Keratinocyte (primary cell): ENCODE results near the gene DHRSX. TPM values are rescaled to one million over a fixed set of nuclear protein-coding genes. Genes with fewer than 3 reads are reported as not detected.

Experiments
- DNase-seq: peaks from one replicate; pipeline ENCODE4 v3.0.0-alpha.2; 2011; ENCODE audit warnings: low read depth, missing footprints, low spot score
- FAIRE-seq: peaks from 2 replicates; lab custom pipeline; 2011; peaks lifted over from hg19 to GRCh38; lab: Jason Lieb, UNC
- H2AFZ ChIP-seq: 2 replicates; pipeline ENCODE4 v1.6.0; 2012; ENCODE audit warnings: low read length, control low read depth, inconsistent platforms; ENCODE audit not compliant: control insufficient read depth
- H3K27ac ChIP-seq: 2 replicates; pipeline ENCODE4 v1.5.1; 2011; ENCODE audit warnings: low read length; ENCODE audit not compliant: control insufficient read depth, insufficient read depth
- H3K27me3 ChIP-seq: 3 replicates; pipeline ENCODE4 v1.6.0; 2011; ENCODE audit warnings: low read length; ENCODE audit not compliant: control insufficient read depth, insufficient read depth; ENCODE audit errors: extremely low read depth
- H3K36me3 ChIP-seq, 2 experiments: 2 replicates in 1 of 2; 3 replicates in 1 of 2; pipeline ENCODE4 v1.5.1; 2011; ENCODE audit warnings: low read length in 2 of 2, mild to moderate bottlenecking in 1 of 2; ENCODE audit not compliant: control insufficient read depth in 2 of 2, insufficient read depth in 2 of 2; ENCODE audit errors: extremely low read depth in 1 of 2
- H3K4me1 ChIP-seq: 3 replicates; pipeline ENCODE4 v1.5.1; 2011; ENCODE audit warnings: low read length; ENCODE audit not compliant: control insufficient read depth, insufficient read depth; ENCODE audit errors: extremely low read depth
- H3K4me2 ChIP-seq: 3 replicates; pipeline ENCODE4 v1.6.0; 2011; ENCODE audit warnings: low read depth, low read length; ENCODE audit not compliant: control insufficient read depth, insufficient read depth; ENCODE audit errors: extremely low read depth
- H3K4me3 ChIP-seq, 3 experiments: fragments of 200-600 bp in 1 of 3; sonication (generic) in 1 of 3; 2 replicates in 2 of 3; 3 replicates in 1 of 3; pipeline ENCODE4 v1.5.1; 2011 to 2016; ENCODE audit warnings: low read length in 3 of 3, mild to moderate bottlenecking in 3 of 3, control low read depth in 2 of 3, inconsistent platforms in 1 of 3, low read depth in 1 of 3, mixed read lengths in 1 of 3, mixed run types in 1 of 3, moderate library complexity in 1 of 3; ENCODE audit not compliant: control insufficient read depth in 2 of 3, insufficient read depth in 2 of 3; ENCODE audit errors: extremely low read depth in 1 of 3
- H3K79me2 ChIP-seq: 2 replicates; pipeline ENCODE4 v1.6.0; 2012; ENCODE audit warnings: low read length; ENCODE audit not compliant: control insufficient read depth, insufficient read depth
- H3K9ac ChIP-seq: 3 replicates; pipeline ENCODE4 v1.6.0; 2011; ENCODE audit warnings: low read length; ENCODE audit not compliant: control insufficient read depth, insufficient read depth; ENCODE audit errors: extremely low read depth
- H3K9me1 ChIP-seq: 3 replicates; pipeline ENCODE4 v1.6.0; 2011; ENCODE audit warnings: low read length; ENCODE audit not compliant: control insufficient read depth, insufficient read depth; ENCODE audit errors: extremely low read depth
- H3K9me3 ChIP-seq: 2 replicates; pipeline ENCODE4 v1.5.1; 2012; ENCODE audit warnings: low read depth, low read length; ENCODE audit not compliant: control insufficient read depth
- H4K20me1 ChIP-seq: 3 replicates; pipeline ENCODE4 v1.6.0; 2011; ENCODE audit warnings: low read length; ENCODE audit not compliant: control insufficient read depth, insufficient read depth; ENCODE audit errors: extremely low read depth
- EZH2 ChIP-seq: IDR thresholded peaks from one replicate; pipeline ENCODE4 v1.6.1; 2012; ENCODE audit warnings: inconsistent platforms, mild to moderate bottlenecking, low read length, moderate library complexity
- dilution Hi-C: fragments of 300-500 bp; cut with MboI; formaldehyde crosslinking; loops from one replicate; pipeline ENCODE4 v1.7.0; 2020; ENCODE audit warnings: low sequenced_read_pairs; ENCODE audit not compliant: extremely low pct_ligation_motif_present
- polyA plus RNA-seq, 5 experiments: library from polyadenylated mRNA; depleted of rRNA in 3 of 5; stranded (reverse) in 3 of 5; stranded (forward) in 1 of 5; unstranded in 1 of 5; fragments of >200 nt; gene quantifications; 1 replicate in 1 of 5; 2 replicates in 3 of 5; 3 replicates in 1 of 5; pipeline versions ENCODE4 v1.2.1 to v1.2.3, GENCODE V29; 2011 to 2012; ENCODE audit warnings: missing spikeins in 2 of 5, low read depth in 1 of 5, low replicate concordance in 1 of 5
- TF ChIP-seq, protein P1 (sequence below), 3 experiments: IDR thresholded peaks in 1 of 3; conservative IDR thresholded peaks in 1 of 3; optimal IDR thresholded peaks in 1 of 3; 2 replicates in 2 of 3; 3 replicates in 1 of 3; pipeline versions ENCODE3 to v1.5.1; 2011; ENCODE audit warnings: low read length in 3 of 3, mild to moderate bottlenecking in 3 of 3, moderate library complexity in 2 of 3, control low read depth in 1 of 3, inconsistent platforms in 1 of 3; ENCODE audit not compliant: insufficient read depth in 2 of 3; ENCODE audit errors: extremely low read depth in 1 of 3

The DHRSX gene
- polyA plus RNA-seq, 1 donor (not counting 4 experiments of a cell fraction or from before 2014, with no cell fraction given): 20.4 TPM

DNA sequence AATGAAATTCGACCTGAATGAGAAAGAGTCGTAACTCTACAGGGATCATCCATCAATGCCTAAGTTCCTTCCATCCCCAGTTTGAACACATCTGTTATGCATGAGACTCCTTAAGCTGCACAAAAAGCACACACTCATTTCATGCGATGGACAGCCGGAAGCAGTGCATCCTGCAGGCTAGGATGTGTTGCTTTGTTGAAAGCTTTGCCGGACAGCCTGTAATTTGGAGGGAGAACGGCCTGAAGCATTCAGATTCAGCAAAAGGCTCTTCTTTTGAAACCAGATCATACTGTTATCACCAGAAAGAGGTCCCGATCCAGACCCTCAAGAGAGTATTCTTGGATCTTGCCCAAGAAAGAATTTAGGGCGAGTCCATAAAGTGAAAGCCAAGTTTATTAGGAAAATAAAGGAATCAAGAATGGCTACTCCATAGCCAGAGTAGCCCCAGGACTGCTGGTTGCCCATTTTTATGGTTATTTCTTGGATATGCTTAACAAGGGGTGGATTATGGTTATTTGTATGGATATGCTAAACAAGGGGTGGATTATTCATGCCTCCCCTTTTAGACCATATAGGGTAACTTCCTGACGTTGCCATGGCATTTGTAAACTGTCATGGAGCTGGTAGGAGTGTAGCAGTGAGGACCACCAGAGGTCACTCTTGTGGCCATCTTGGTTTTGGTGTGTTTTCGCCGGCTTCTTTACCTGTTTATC, 48.1 kb upstream of the DHRSX start:
- no peaks in the 10 kb centered on the region for H3K9me3 ChIP-seq
- H3K9me1 ChIP-seq: no peaks in the 10 kb centered on the region
- H3K27me3 ChIP-seq: no peaks in the 10 kb centered on the region
- H3K36me3 ChIP-seq: no peaks in the 10 kb centered on the region
- no peak overlapping the region for H3K4me2 ChIP-seq
- no peaks in the 10 kb centered on the region for H3K79me2 ChIP-seq
- no peaks in the 10 kb centered on the region for H4K20me1 ChIP-seq
- no peak overlapping the region for H2AFZ ChIP-seq
- FAIRE-seq (no peak), DNase-seq (no peak)
- H3K4me3 ChIP-seq: no peak overlapping the region
- no peak for TF ChIP-seq EZH2
- TF ChIP-seq, protein P1, sequence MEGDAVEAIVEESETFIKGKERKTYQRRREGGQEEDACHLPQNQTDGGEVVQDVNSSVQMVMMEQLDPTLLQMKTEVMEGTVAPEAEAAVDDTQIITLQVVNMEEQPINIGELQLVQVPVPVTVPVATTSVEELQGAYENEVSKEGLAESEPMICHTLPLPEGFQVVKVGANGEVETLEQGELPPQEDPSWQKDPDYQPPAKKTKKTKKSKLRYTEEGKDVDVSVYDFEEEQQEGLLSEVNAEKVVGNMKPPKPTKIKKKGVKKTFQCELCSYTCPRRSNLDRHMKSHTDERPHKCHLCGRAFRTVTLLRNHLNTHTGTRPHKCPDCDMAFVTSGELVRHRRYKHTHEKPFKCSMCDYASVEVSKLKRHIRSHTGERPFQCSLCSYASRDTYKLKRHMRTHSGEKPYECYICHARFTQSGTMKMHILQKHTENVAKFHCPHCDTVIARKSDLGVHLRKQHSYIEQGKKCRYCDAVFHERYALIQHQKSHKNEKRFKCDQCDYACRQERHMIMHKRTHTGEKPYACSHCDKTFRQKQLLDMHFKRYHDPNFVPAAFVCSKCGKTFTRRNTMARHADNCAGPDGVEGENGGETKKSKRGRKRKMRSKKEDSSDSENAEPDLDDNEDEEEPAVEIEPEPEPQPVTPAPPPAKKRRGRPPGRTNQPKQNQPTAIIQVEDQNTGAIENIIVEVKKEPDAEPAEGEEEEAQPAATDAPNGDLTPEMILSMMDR (optimal IDR thresholded peaks at IDR 0.05 in 1 of 3, IDR thresholded peaks at IDR 0.05 in 1 of 3, conservative IDR thresholded peaks at IDR 0.05 in 1 of 3; ENCODE audit: extremely low read depth in 1 of 3, insufficient read depth in 2 of 3, low read length in 3 of 3): no peak
- no peak overlapping the region for H3K27ac ChIP-seq
- dilution Hi-C loops: no loop called here
- no peak overlapping the region for H3K9ac ChIP-seq
- H3K4me1 ChIP-seq: no peaks in the 10 kb centered on the region

GRCh38 chrX:2547736-2548135, 47.0 kb upstream of the DHRSX start:
- Histone ChIP-seq H3K36me3 (no peaks in the 10 kb centered on the region), H3K9me3 (no peaks in the 10 kb centered on the region), H3K79me2 (no peaks in the 10 kb centered on the region), H3K9ac (no peak overlapping the region), H3K4me3 (no peak overlapping the region), H3K4me2 (no peak overlapping the region), H3K27ac (no peak overlapping the region), H3K4me1 (no peaks in the 10 kb centered on the region), H3K27me3 (no peaks in the 10 kb centered on the region), H3K9me1 (no peaks in the 10 kb centered on the region), H2AFZ (no peak overlapping the region), H4K20me1 (no peaks in the 10 kb centered on the region)
- FAIRE-seq: no peak
- no peak for DNase-seq
- TF ChIP-seq, protein P1 (optimal IDR thresholded peaks at IDR 0.05 in 1 of 3, IDR thresholded peaks at IDR 0.05 in 1 of 3, conservative IDR thresholded peaks at IDR 0.05 in 1 of 3; ENCODE audit: extremely low read depth in 1 of 3, insufficient read depth in 2 of 3, low read length in 3 of 3): no peak
- TF ChIP-seq EZH2: no peak
- dilution Hi-C loops: no loop called here
